GM23338 (cell line): ENCODE results near the gene BAD. TPM values are rescaled to one million over a fixed set of nuclear protein-coding genes. Genes with fewer than 3 reads are reported as not detected.

ENCODE experiments used
- ATAC-seq: fragments of 200-7000 bp; cut with Tn5 transposase; 3 replicates; pipeline ENCODE4 v1.9.1; 2020
- DNase-seq: peaks from one replicate; pipeline ENCODE4 v3.0.0-alpha.2; 2015; ENCODE audit warnings: low spot score
- H2AFZ ChIP-seq: fragments of 200-600 bp; sonication (generic); 2 replicates; pipeline ENCODE4 v1.8.0; 2016; ENCODE audit warnings: antibody characterized with exemption, mild to moderate bottlenecking, moderate library complexity
- H3F3A ChIP-seq: fragments of 200-600 bp; sonication (generic); replicated peaks from 2 replicates; pipeline ENCODE4 v1.8.0; 2017; ENCODE audit warnings: antibody characterized with exemption, mixed run types, low read depth
- H3K27ac ChIP-seq: fragments of 200-600 bp; sonication (generic); 2 replicates; pipeline ENCODE4 v1.6.1; 2016; ENCODE audit warnings: low read depth
- H3K27me3 ChIP-seq: fragments of 200-600 bp; sonication (generic); 2 replicates; pipeline ENCODE4 v1.8.0; 2016; ENCODE audit warnings: mild to moderate bottlenecking, mixed run types, moderate library complexity; ENCODE audit not compliant: insufficient read depth
- H3K36me3 ChIP-seq: fragments of 200-600 bp; sonication (generic); 2 replicates; pipeline ENCODE4 v1.8.0; 2016; ENCODE audit warnings: mild to moderate bottlenecking; ENCODE audit not compliant: insufficient read depth
- H3K4me1 ChIP-seq: fragments of 200-600 bp; sonication (generic); 2 replicates; pipeline ENCODE4 v1.8.0; 2016; ENCODE audit warnings: mild to moderate bottlenecking, moderate library complexity; ENCODE audit not compliant: insufficient read depth
- H3K4me2 ChIP-seq: fragments of 200-600 bp; sonication (generic); 2 replicates; pipeline ENCODE4 v1.7.1; 2017; ENCODE audit warnings: mixed run types
- H3K4me3 ChIP-seq: fragments of 200-600 bp; sonication (generic); 2 replicates; pipeline ENCODE4 v1.6.1; 2016; ENCODE audit warnings: mixed run types
- H3K79me2 ChIP-seq: fragments of 200-600 bp; sonication (generic); replicated peaks from 2 replicates; pipeline ENCODE4 v1.8.0; 2017; ENCODE audit warnings: mild to moderate bottlenecking; ENCODE audit not compliant: insufficient read depth
- H3K9me2 ChIP-seq: fragments of 200-600 bp; sonication (generic); 2 replicates; pipeline ENCODE4 v1.8.0; 2017; ENCODE audit not compliant: insufficient read depth
- H4K20me1 ChIP-seq: fragments of 200-600 bp; sonication (generic); replicated peaks from 2 replicates; pipeline ENCODE4 v1.8.0; 2017; ENCODE audit warnings: mild to moderate bottlenecking; ENCODE audit not compliant: insufficient read depth
- H3K27ac Mint-ChIP-seq: 2 replicates; pipeline ENCODE4 v1.8.0; 2020; ENCODE audit warnings: inconsistent platforms, mild to moderate bottlenecking, moderate library complexity, mixed read lengths
- H3K27me3 Mint-ChIP-seq: 3 replicates; pipeline ENCODE4 v1.8.0; 2022; ENCODE audit warnings: low read depth, mild to moderate bottlenecking, moderate library complexity, mixed read lengths, inconsistent platforms; ENCODE audit not compliant: insufficient read depth, poor library complexity
- H3K36me3 Mint-ChIP-seq: 3 replicates; pipeline ENCODE4 v1.8.0; 2021; ENCODE audit warnings: low read depth, mild to moderate bottlenecking, inconsistent platforms, moderate library complexity, mixed read lengths
- H3K4me1 Mint-ChIP-seq: 3 replicates; pipeline ENCODE4 v1.8.0; 2020; ENCODE audit warnings: mild to moderate bottlenecking, inconsistent platforms, mixed read lengths
- H3K4me3 Mint-ChIP-seq: 3 replicates; pipeline ENCODE4 v1.8.0; 2021; ENCODE audit warnings: moderate library complexity, mild to moderate bottlenecking, inconsistent platforms, mixed read lengths
- H3K9me3 Mint-ChIP-seq: 3 replicates; pipeline ENCODE4 v1.8.0; 2020; ENCODE audit warnings: moderate library complexity, mild to moderate bottlenecking, inconsistent platforms, mixed read lengths
- CREB1 ChIP-seq: fragments of 250-450 bp; sonication (Bioruptor Pico); IDR thresholded peaks from 2 replicates; pipeline ENCODE4 v1.5.0; 2020; ENCODE audit warnings: low read depth, mild to moderate bottlenecking, moderate library complexity
- CTCF ChIP-seq, 2 experiments: fragments of 200-600 bp in 1 of 2; sonication (generic) in 1 of 2; conservative IDR thresholded peaks; 2 replicates each; pipeline versions ENCODE4 v1.5.1 to v1.6.1; 2016 to 2017; ENCODE audit warnings: antibody characterized with exemption in 2 of 2, low read depth in 2 of 2, mild to moderate bottlenecking in 2 of 2, moderate library complexity in 1 of 2
- ETS1 ChIP-seq: IDR thresholded peaks from 2 replicates; pipeline ENCODE4 v1.6.1; 2016; ENCODE audit warnings: antibody characterized with exemption
- JUNB ChIP-seq: IDR thresholded peaks from one replicate; pipeline ENCODE4 v1.6.1; 2016; ENCODE audit warnings: antibody characterized with exemption; ENCODE audit not compliant: unreplicated experiment
- NANOG ChIP-seq: IDR thresholded peaks from 2 replicates; pipeline ENCODE4 v1.6.1; 2016; ENCODE audit warnings: antibody characterized with exemption, borderline replicate concordance
- POLR2AphosphoS5 ChIP-seq: IDR thresholded peaks from 2 replicates; pipeline ENCODE4 v1.6.1; 2016; ENCODE audit warnings: antibody characterized with exemption, low read depth
- REST ChIP-seq: IDR thresholded peaks from one replicate; pipeline ENCODE4 v1.6.1; 2018; ENCODE audit warnings: antibody characterized with exemption; ENCODE audit not compliant: unreplicated experiment
- ZNF114 ChIP-seq: fragments of 250-450 bp; sonication (Bioruptor Pico); IDR thresholded peaks from 2 replicates; pipeline ENCODE4 v1.5.0; 2020; ENCODE audit warnings: mild to moderate bottlenecking, moderate library complexity
- ZNF462 ChIP-seq: fragments of 250-450 bp; sonication (Bioruptor Pico); IDR thresholded peaks from 2 replicates; pipeline ENCODE4 v1.5.0; 2020; ENCODE audit warnings: mild to moderate bottlenecking, moderate library complexity
- polyA plus RNA-seq: library from polyadenylated mRNA; unstranded; fragments of >200 nt; fragmentation: Nextera tagmentation; extraction: Ambion mirVana; gene quantifications from 2 replicates; pipeline ENCODE4 v1.2.1, GENCODE V29; 2016
- total RNA-seq: library from RNA; depleted of rRNA; stranded (reverse); fragments of >200 nt; shearing (Covaris generic); gene quantifications from 2 replicates; pipeline ENCODE4 v1.2.3, GENCODE V29; 2014

Gene BAD
- total and polyA plus RNA-seq, 2 experiments from 2014 or later = 46.3 to 46.4 TPM

- TF ChIP-seq ETS1 (no peak), ZNF462 (no peak), JUNB (no peak), ZNF114 (CRISPR knock-in tag) (no peak), POLR2AphosphoS5 (no peak)
Measured at GRCh38 chr11:64262271-64263002, 22.0 kb downstream of the BAD start (continued).

GRCh38 chr11:64261556-64262080, 22.8 kb downstream of the BAD start:
- no peak overlapping the region for H3K4me3 Mint-ChIP-seq
- DNase-seq (no peak), ATAC-seq (no peak)
- peaks cover 14% of the 10 kb centered on the region for H3K27me3 Mint-ChIP-seq
- H3K9me3 Mint-ChIP-seq = no peaks in the 10 kb centered on the region
- Histone ChIP-seq H3K4me1 (no peaks in the 10 kb centered on the region), H3K27ac (no peak overlapping the region), H3K27me3 (no peaks in the 10 kb centered on the region), H2AFZ (no peak overlapping the region), H4K20me1 (0 out of 2 replicates have a peak, but pooled peaks cover 4% of the 10 kb centered on the region), H3K79me2 (no peaks in the 10 kb centered on the region), H3K36me3 (peaks cover 8% of the 10 kb centered on the region), H3K4me2 (no peak overlapping the region), H3F3A (0 out of 2 replicates have a peak, but pooled peaks cover 4% of the 10 kb centered on the region), H3K4me3 (no peak overlapping the region), H3K9me2 (no peaks in the 10 kb centered on the region)
- TF ChIP-seq REST (no peak), CREB1 (CRISPR knock-in tag) (no peak), CTCF (conservative IDR thresholded peaks at IDR 0.05; ENCODE audit: low read depth in 2 of 2) (no peak), NANOG (no peak)
- H3K4me1 Mint-ChIP-seq = peaks cover 7% of the 10 kb centered on the region; the same call in 2 of the 3 replicates
- H3K27ac Mint-ChIP-seq = no peak overlapping the region
- H3K36me3 Mint-ChIP-seq = peaks cover 74% of the 10 kb centered on the region
